C4-2B (cell line): ENCODE data around the gene CACNA2D3.

Source experiments
- H3K27ac ChIP-seq: fragments of 450-650 bp; 2 replicates; pipeline ENCODE4 v1.5.1; 2017
- CTCF ChIP-seq: fragments of 450-650 bp; conservative IDR thresholded peaks from 2 replicates; pipeline ENCODE4 v1.5.1; 2017; ENCODE audit warnings: mild to moderate bottlenecking
- ZFX ChIP-seq: fragments of 450-650 bp; IDR thresholded peaks from 2 replicates; pipeline ENCODE4 v1.6.1; 2017

Gene CACNA2D3

GRCh38 chr3:54171951-54172350 lies 49.6 kb downstream of the CACNA2D3 start:
- no peak for TF ChIP-seq CTCF
- no peak for TF ChIP-seq ZFX

GRCh38 chr3:54173371-54173770 lies 51.0 kb downstream of the CACNA2D3 start:
- no peak for TF ChIP-seq ZFX
- no peak for TF ChIP-seq CTCF
- no peak overlapping the region for H3K27ac ChIP-seq

More at GRCh38 chr3:54171951-54172350, 49.6 kb downstream of the CACNA2D3 start:
- H3K27ac ChIP-seq = no peak overlapping the region

- H3K27ac ChIP-seq = peak overlapping the region; percentile 40; the same call in 1 of the 2 replicates
- TF ChIP-seq CTCF (no peak), ZFX (no peak)
Observed at GRCh38 chr3:54176106-54176505, 53.8 kb downstream of the CACNA2D3 start.

GRCh38 chr3:54177816-54178215 lies 55.5 kb downstream of the CACNA2D3 start:
- TF ChIP-seq CTCF (no peak), ZFX (no peak)
- no peak overlapping the region for H3K27ac ChIP-seq

GRCh38 chr3:54178376-54178775 lies 56.0 kb downstream of the CACNA2D3 start:
- no peak overlapping the region for H3K27ac ChIP-seq
- TF ChIP-seq CTCF = no peak
- no peak for TF ChIP-seq ZFX

GRCh38 chr3:54180921-54181320 lies 58.6 kb downstream of the CACNA2D3 start:
- TF ChIP-seq CTCF (no peak), ZFX (no peak)
- H3K27ac ChIP-seq = no peak overlapping the region

- no peak overlapping the region for H3K27ac ChIP-seq
- TF ChIP-seq ZFX (no peak), CTCF (no peak)
Observed at GRCh38 chr3:54182242-54182641, 59.9 kb downstream of the CACNA2D3 start.

- TF ChIP-seq ZFX (no peak), CTCF (no peak)
- no peak overlapping the region for H3K27ac ChIP-seq
Observed at GRCh38 chr3:54185740-54186139, 63.4 kb downstream of the CACNA2D3 start.
